Measurements from ENCODE around the gene RAPGEF2.
"Not testable (repeated sequence)": the region's sequence is repeated elsewhere in the genome, so short reads cannot be mapped to it uniquely, and the experiment has no call there.

RAPGEF2 gene

GRCh38 chr4:159315879-159316278 is 213.0 kb downstream of the RAPGEF2 start:
- DNase-seq (ENCODE audit: low spot score) = not testable (repeated sequence)

GRCh38 chr4:159317203-159317602 is 214.3 kb downstream of the RAPGEF2 start:
- no peak for DNase-seq (ENCODE audit: low spot score)

DNA sequence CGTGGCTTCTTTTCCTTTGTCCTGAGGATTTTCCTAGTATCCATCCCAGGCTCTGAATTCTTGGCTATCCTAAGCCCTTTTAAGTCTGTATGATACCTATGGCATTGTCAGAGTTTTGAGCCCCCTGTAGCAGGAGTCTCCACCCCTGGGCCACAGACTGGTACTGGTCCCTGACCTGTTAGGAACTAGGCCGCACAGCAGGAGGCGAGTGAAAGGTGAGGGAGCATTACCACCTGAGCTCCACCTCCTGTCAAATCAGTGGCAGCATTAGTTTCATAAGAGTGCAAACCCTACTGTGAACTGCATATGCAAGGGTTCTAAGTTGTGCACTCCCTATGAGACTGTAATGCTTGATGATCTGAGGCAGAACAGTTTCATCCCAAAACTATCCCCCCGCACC is 216.1 kb downstream of the RAPGEF2 start:
- DNase-seq (ENCODE audit: low spot score) = no peak

- DNase-seq (ENCODE audit: low spot score) = no peak
Observed at GRCh38 chr4:159326480-159326879, 223.6 kb downstream of the RAPGEF2 start.

DNA sequence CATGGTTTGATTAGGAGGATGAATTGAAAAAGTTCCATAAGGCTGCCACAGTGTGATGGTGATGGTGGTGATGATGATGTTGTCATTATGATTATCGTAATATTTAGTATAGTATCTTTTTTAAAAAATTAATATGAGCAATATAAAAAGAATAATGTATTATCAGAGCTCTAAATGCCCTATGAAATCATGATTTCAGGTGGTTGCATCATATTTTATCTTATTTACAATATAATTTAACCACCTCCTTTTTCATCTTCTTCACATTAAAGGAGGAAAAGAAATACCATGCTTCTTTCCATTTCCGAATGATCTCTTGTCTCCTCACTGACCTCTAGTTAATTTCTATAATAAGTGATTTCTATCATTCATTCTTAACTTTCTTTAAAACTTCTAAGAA is 225.9 kb downstream of the RAPGEF2 start:
- DNase-seq (ENCODE audit: low spot score) = no peak

- no peak for DNase-seq (ENCODE audit: low spot score)
Observed at GRCh38 chr4:159334461-159334860, 231.6 kb downstream of the RAPGEF2 start.

- no peak for DNase-seq (ENCODE audit: low spot score)
Observed at GRCh38 chr4:159337041-159337440, 234.2 kb downstream of the RAPGEF2 start.

DNA sequence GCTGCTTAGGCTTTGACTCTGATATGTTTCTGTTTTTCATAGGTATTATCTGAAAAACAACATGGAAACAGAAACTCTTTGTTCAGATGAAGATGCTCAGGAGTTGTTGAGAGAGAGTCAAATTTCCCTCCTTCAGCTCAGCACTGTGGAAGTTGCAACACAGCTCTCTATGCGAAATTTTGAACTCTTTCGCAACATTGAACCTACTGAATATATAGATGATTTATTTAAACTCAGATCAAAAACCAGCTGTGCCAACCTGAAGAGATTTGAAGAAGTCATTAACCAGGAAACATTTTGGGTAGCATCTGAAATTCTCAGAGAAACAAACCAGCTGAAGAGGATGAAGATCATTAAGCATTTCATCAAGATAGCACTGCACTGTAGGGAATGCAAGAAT is 238.6 kb downstream of the RAPGEF2 start:
- DNase-seq (ENCODE audit: low spot score) = peak; percentile 24

GRCh38 chr4:159342374-159342773 is 239.5 kb downstream of the RAPGEF2 start:
- DNase-seq (ENCODE audit: low spot score) = no peak

- no peak for DNase-seq (ENCODE audit: low spot score)
Observed at GRCh38 chr4:159343116-159343515, 240.2 kb downstream of the RAPGEF2 start.

DNA sequence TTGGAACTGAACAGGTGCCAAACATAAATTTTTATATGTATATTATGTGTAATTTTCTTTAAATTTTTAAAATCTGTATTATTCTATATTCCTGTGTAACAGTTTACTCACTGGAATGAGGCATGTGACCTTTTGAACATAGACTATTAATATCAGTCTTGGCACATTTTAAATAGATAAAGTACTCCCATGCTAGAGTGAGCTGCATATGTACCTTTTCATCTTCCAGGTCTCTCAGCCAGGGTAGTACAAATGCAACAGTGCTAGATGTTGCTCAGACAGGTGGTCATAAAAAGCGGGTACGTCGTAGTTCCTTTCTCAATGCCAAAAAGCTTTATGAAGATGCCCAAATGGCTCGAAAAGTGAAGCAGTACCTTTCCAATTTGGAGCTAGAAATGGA is 242.0 kb downstream of the RAPGEF2 start:
- DNase-seq (ENCODE audit: low spot score) = no peak

DNA sequence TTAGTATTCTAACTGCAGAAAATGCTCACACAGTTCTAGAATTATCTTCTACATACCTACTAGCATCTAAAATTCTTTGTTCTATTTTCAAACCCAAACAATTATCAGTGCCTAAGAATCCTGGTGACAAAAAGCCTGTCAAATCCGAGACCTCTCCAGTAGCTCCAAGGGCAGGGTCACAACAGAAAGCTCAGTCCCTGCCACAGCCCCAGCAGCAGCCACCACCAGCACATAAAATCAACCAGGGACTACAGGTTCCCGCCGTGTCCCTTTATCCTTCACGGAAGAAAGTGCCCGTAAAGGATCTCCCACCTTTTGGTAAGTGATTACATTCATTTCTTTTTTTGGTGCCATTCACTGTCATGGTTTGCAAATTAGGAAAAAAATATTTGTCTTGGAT is 243.8 kb downstream of the RAPGEF2 start:
- DNase-seq (ENCODE audit: low spot score) = no peak

DNA sequence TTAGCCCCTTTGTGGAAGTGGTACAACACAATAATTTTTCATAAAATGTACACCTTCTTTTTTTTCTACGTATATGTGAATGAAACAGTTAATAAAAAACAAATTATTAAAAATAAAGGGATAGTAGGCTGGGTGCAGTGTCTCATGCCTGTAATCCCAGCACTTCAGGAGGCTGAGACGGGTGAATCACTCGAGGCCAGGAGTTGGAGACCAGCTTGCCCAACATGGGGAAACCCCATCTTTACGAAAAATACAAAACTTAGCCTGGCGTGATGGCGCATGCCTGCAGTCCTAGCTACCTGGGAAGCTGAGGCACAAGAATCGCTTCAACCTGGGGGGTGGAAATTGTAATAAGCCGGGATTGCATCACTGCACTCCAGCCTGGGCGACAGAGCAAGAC is 244.9 kb downstream of the RAPGEF2 start:
- no peak for DNase-seq (ENCODE audit: low spot score)

GRCh38 chr4:159349332-159349731 is 246.5 kb downstream of the RAPGEF2 start:
- DNase-seq (ENCODE audit: low spot score) = no peak

GRCh38 chr4:159352609-159353008 is 249.7 kb downstream of the RAPGEF2 start:
- DNase-seq (ENCODE audit: low spot score) = no peak

GRCh38 chr4:159353422-159354116 is 250.7 kb downstream of the RAPGEF2 start:
- no peak for DNase-seq (ENCODE audit: low spot score)

- DNase-seq (ENCODE audit: low spot score) = no peak
Observed at GRCh38 chr4:159355466-159355865, 252.6 kb downstream of the RAPGEF2 start.

DNA sequence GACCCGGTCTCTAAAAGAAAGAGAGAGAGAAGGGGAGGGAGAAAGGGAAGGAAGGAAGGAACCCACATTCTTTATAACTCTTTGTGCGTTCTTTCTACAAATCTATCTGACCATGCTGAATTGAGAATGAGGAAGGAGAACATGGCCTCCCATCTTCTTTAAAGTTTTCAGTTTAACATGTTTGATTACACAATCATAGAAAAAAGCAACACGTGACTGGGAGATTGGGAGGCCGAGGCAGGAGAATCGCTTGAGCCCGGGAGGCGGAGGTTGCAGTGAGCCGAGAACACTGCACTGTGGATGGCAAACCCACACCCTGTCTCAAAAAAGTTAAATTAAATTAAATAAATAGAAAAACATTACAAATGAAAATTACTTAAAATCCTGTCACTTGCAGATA is 254.5 kb downstream of the RAPGEF2 start:
- no peak for DNase-seq (ENCODE audit: low spot score)

DNA sequence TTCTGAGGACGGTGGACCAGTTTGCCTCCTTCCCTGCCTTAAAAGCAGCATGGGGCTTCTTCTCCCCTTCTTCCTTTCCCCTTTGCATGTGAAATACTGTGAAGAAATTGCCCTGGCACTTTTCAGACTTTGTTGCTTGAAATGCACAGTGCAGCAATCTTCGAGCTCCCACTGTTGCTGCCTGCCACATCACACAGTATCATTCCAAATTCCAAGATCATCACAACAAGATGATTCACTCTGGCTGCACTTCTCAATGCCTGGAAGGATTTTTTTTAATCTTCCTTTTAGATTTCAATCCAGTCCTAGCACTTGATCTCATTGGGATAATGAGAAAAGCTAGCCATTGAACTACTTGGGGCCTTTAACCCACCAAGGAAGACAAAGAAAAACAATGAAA is 255.3 kb downstream of the RAPGEF2 start:
- DNase-seq (ENCODE audit: low spot score) = no peak

GRCh38 chr4:159360549-159360948 is 257.7 kb downstream of the RAPGEF2 start:
- no peak for DNase-seq (ENCODE audit: low spot score)

GRCh38 chr4:159363361-159363760 is 260.5 kb downstream of the RAPGEF2 start:
- DNase-seq (ENCODE audit: low spot score) = no peak

GRCh38 chr4:159366966-159367780 is 264.3 kb downstream of the RAPGEF2 start:
- no peak for DNase-seq (ENCODE audit: low spot score)

DNA sequence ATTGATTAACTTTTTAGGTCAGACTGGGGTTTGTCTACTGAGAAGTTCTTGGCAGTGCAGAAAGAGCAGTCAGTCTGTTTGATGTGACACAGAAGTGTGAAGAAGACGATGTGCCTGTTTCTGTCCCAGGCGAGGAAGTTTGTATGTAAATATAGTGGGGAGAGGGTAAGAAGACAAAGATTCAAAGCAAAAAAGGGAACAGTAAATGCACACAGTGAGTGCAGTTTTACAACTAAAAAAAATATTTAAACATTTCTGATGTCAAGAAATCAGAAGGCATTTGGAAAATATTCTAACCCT is 264.9 kb downstream of the RAPGEF2 start:
- no peak for DNase-seq (ENCODE audit: low spot score)

DNA sequence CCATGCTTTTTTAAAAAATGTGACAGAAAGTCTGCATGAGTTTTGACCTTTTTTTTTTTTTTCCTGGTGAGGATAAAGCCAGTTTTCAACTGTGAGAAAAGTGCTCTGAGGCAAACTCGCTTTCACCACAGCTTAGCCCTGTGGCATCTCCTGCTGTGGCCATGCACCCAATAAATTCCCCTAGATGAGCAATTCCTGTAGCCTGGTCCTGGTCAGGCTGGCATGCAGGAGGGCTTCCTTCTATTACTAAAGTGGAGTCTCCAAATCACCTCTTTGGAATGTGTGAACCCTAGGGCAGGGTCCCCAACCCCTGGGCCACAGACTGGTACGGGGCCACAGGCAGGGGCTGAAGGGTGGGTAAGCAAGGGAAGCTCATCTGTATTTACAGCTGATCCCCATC is 265.4 kb downstream of the RAPGEF2 start:
- no peak for DNase-seq (ENCODE audit: low spot score)
